GM20000 (cell line): ENCODE results near the gene METTL14.

Experiments used
- DNase-seq: peaks from one replicate; pipeline ENCODE4 v3.0.0; 2012; ENCODE audit warnings: low spot score
- CTCF ChIP-seq: IDR thresholded peaks from 2 replicates; pipeline ENCODE4 v1.5.1; 2012; ENCODE audit warnings: mild to moderate bottlenecking, control low read depth; ENCODE audit errors: extremely low read depth, missing control alignments

Gene METTL14

DNA sequence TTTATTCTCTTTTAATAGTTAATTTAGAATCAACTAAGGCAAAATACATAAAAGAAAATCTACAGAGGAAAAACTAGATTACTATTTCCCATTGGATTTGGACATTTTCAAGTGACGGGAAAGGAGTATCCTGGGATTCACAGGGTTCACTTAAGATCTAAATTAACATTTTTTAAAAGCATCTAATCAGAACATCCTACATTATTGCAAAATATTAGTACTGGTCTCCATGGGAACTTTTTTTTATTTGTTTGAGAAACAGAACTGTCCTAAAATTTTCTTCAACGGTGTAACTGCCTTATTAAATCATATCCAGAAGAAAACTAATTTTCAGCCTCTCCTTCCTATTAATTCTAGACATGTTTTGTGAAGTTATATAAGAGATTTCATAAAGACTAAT lies 69.7 kb downstream of the METTL14 start:
- no peak for DNase-seq
- TF ChIP-seq CTCF = no peak

DNA sequence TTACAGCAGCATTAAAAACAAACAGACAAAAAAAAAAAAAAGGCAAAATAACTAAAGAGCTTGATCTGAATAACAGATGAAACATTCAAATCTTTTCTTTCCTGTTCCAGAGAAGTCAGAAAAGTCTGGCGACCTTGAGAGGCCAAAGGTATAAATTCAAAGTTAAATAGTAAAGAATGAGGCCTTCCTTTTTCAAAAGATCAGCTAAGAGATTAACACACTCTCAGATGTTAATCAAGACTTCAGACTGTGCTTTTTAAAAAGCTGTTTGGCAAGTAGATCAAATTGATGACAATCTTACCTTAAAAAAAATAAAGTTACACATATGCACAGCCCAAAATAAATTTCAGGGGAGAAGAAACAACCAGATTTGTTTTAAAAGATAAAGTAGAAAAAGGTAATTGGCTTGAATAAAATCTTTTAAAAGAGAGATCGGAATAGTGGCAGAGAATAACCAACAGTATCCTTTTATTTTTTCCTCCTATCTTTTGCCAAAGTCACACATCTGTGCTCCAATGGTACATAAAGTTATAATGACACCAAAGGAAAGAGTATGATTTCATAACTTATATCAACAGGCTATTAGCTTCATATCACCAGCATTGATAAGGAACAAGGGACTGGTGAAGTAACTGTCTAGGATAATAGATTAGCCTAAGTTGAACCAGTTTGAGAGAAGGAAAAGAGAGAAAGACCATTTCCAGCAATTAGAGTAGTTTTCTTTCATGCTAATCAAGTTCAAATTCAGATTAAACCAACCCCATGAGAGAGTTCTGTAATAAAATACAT lies 70.4 kb downstream of the METTL14 start:
- no peak for TF ChIP-seq CTCF
- DNase-seq = no peak

DNA sequence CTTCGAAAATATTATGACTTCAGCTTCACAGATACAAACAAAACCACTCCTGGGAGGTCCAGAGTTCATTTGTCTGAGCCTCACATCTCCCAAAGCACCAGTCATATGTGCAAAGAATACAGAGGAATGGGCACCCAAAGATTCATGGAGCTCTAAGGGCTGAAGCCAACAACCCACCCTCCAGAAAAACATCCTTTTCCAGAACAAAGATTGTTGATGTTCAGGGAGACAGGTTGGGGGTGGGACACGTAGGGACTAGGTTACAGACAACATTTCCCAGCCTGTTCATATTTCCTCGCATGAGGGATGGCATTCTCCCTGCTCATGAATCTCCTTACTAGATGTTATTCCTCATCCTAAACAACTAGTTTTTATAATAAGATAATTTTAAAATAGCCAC lies 71.2 kb downstream of the METTL14 start:
- no peak for TF ChIP-seq CTCF
- DNase-seq = no peak

GRCh38 chr4:118756958-118757357 lies 71.8 kb downstream of the METTL14 start:
- DNase-seq = no peak

GRCh38 chr4:118757761-118758251 lies 72.6 kb downstream of the METTL14 start:
- TF ChIP-seq CTCF = no peak
- DNase-seq = no peak

More at GRCh38 chr4:118756958-118757357, 71.8 kb downstream of the METTL14 start:
- TF ChIP-seq CTCF = no peak

DNA sequence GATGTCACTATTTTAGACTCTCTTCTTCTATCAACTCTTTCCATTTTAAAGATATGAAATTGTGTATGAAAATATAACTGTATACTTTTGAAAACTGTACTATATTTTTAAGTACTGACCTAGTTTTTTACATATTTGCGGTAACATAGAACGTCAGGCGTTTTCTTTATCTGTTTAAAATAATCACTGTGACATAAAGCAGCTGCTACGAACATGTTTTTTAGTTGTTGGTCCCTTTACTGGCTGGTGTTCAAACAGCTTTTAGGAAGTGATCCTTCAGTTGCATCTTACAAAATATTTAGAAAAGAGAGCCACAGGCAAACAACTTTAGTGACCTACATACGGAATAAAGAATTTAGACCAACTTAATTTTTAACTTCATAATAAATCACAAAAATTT lies 73.1 kb downstream of the METTL14 start:
- no peak for DNase-seq
- no peak for TF ChIP-seq CTCF

DNA sequence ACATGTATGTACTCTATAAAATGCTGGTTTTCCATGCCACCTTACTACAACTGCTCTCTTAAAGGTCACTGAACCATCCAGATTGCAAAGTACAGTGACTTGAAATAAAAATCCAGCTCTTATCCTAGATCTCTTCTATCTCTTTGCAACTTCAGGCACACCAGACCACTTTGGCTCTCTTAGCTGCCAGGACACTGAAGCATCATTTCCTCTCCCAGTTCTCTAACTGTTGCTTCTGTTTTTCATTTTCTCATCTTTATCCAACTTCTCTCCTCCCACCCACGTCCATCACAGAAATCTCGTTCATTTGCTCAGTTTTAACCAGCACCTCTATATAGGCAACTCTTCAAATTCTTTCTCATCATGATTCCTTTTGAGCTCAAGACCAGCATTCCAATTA lies 74.3 kb downstream of the METTL14 start:
- no peak for DNase-seq
- no peak for TF ChIP-seq CTCF
